GM21737 (cell line): ENCODE data around the gene ADGRV1.
"Not testable (repeated sequence)": the region's sequence is repeated elsewhere in the genome, so short reads cannot be mapped to it uniquely, and the experiment has no call there.

Experiments
- ATAC-seq: cut with Tn5 transposase; IDR thresholded peaks from one replicate; pipeline ENCODE4 v1.9.1; 2021; ENCODE audit warnings: mild to moderate bottlenecking, moderate library complexity; ENCODE audit not compliant: unreplicated experiment

Gene ADGRV1

DNA sequence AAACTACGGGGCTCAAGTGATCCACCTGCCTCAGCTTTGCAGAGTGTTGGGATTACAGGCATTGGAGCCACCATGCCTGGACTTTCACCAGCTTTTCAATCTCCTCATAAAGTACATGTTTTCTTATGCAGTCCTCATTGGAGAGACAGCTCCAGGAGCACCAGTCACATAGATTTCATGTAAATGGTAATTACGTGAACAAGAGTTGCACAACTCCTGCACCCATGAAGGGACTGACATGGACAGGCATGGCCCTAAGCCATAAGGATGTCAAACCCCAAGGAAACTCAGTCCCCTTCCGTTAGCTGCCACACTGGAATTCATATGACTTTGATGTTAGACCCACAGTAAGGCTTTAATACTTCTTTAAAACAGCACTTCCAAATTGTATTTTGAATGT, 7.6 kb upstream of the ADGRV1 start:
- no peak for ATAC-seq

DNA sequence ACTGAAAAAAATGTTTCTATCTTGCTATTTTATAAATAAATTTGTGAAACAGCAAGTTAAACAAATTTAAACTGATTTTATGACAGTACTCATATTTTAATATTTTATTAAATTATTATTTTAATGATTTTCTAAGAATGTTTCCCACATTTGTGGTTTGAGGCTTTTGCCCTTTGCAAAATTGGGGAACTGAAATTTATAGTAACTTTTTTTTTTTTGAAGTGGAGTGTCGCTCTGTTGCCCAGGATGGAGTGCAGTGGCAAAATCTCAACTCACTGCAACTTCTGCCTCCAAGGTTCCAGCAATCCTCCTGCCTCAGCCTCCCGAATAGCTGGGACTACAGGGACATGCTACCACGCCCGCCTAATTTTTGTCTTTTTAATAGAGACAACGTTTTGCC, 7.2 kb upstream of the ADGRV1 start:
- no peak for ATAC-seq

DNA sequence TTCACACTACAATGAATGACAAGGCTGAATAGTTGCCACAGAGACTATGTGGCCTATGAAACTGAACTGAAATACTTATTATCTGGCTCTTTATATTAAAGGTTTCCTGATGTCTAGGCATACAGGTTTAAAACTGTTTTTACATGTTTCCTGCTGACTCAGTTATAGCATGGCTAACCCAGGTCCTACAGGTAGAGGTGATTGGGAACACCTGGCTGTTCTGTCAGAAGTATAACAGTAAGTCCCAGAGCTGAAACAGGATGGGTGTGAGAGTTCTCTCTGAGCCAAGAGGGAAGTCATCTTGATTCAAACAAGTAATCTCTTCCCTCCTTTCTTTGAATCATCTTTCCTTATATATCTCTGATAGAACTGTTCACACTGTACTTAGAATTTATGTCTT, 4.9 kb upstream of the ADGRV1 start:
- ATAC-seq: no peak

DNA sequence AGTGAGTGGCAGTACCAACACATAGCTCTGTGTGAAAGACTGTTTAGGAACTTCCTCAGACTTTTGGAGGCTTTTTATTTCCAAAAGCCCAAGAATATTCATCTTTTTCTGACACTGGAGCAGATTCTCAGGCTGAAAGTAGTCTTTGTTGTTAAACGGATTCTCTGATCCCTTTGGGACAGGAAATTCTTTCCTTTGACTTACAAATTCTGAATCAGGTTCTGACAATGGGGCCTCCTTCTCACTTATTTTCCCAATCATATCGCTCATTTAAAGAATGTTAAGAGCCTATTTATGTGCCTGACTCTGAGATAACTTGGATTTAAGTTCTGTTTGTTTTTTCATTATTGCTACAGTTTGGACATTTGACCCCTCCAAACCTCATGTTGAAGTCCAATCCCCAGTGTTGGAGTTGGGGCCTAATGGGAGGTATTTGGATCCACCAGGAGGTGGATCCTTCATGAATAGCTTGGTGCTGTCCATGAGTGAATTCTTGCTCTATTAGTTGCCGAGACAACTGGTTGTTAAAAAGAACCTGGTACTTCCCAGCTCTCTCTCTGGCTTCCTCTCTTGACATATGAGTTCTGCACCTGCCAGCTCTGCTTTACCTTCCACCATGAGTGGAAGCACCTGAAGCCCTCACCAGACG, 4.1 kb upstream of the ADGRV1 start:
- no peak for ATAC-seq

DNA sequence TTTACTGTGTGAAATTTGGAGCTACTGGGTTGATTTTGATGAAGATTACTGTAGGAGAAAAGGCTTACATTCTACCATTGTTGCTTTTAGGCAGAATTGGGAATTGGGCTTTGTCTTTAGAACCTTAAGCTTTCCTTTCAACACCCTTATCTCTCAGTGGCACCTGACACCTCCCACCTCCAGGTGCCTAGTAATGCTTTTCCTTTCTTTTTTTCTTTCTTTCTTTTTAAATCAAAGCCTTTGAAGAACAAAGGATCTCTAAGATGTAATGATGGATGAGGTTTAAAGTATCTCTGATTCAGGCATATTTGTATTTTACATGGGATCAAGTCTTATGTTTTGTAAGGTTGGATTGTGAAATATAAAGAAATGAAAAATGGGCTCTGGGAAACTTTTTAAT, 2.9 kb upstream of the ADGRV1 start:
- ATAC-seq: no peak

DNA sequence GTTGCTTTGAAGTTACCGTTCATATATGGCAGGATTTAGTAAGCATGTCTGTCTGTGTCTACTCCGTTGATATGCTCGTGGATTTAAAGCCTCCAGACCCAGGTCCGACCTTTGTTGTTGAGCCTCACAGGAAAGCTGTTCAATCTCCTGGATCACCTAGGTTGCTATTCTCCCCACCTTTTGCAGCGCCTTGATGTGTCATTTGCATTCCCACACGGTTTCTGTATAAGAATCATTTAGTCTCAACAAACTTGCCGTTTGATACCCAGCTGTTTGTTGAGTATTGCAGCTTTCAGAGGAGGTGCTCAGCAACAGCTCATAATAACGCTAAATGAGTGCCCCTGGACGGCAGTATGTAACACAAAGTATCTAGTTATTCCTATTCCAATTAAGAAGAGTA, 1.2 kb upstream of the ADGRV1 start:
- ATAC-seq: no peak

DNA sequence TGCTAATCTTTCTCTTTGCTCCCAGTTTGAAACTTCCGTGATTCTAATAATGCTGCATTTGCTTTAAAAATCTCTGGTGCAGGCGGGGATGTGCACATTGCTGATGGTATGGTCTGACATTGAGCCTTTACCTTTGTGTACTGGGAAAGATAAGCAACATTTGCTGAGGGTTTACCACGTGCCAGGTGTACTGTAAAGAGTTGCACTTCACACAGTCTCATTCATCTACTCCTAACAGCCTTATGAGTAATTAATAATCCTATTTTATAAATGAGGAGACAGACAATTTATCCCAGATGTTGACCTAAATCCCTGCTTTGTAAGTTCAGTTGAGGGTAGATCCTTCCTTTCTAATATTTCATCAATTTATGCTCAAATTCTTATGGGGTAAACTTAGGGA, 726 bp upstream of the ADGRV1 start:
- no peak for ATAC-seq

DNA sequence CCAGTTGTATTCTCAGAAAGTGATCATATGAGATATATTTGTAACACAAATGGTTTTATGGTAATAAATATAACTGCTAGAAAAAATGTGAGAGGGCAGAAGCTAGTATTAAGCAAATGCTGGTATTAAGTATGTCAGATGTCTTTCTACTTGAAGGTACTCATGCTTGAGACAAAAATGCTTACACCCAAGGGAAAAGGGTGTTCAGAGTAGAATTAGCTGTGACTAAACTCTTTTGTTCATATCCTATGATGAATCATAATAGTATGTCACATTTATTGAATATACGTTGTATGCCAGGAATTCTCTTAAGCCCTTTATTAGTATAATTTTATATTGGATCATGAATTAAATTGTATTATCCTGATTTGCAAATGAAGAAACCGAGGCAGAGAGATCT, 2.2 kb downstream of the ADGRV1 start:
- no peak for ATAC-seq

DNA sequence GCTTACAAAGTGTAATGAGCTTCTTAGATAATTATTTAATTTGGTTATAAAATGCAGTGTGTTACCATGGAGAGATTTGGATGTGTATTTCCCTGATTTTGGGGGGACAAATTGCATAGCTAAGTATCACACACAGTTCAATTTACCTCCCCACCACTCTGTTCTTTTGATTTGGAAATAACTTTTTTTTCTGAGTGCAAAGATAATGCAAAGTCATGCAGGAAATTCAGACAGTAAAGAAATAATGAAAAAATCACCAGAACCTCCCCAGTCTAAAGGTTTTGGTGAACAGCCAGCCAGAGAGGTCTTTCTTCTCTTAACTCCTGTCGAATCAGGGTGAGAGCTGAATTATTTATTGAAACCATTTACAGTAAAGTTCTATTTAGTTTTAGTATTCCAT, 3.2 kb downstream of the ADGRV1 start:
- no peak for ATAC-seq

DNA sequence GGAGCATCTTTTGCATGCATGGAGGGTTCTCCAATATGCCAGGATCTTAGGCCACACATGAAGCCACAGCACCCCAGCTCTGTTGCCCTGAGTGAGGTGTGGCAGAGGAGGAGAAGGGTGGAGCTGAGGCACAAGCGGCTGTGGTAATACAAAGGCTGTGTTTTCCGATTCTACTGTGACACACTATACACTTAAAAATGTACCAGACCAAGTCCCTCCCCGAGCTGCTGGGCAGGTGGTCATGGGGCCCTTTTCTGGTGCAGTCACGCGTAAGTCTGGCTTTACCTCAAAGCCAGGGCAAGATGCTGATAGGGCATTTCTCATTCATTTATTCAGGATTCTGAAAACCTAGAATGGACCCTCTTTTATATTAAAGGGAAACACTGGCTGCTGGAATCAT, 3.7 kb downstream of the ADGRV1 start:
- ATAC-seq: no peak

DNA sequence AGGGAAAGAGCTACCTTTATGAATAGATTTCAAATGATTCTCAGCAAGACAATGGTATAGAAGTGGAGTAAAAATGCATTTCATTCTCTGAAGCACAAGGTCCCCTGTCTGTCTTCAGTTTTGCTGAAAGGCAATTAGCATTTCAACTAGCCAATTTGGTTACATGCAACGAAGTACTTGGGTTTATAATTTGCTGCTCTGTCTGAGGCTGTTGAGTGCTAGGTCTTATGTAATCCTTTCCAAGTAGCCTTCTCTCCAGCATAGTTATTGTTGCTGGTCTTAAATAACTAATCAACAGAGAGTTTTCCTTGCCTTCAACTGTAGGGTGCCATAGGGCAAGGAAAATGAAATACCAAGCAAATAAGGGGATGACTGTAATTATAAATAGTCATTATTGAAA, 4.5 kb downstream of the ADGRV1 start:
- ATAC-seq: no peak

DNA sequence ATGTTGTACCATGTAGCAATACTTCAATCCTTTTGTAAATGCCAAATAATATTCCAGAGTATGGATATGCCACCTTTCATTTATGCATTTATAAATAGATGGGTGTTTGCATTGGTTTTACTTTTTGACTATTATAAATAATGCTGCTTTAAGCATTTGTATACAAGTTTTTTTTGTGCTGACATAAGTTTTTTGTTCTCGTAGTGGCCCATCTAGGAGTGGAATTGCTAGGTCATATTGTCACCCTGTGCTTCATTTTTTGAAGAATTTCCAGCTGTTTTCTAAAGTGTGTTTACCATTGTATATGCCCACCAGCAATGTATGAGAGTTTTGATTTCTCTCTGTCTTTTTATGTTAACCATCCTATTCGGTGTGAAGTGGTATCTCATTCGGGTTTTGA, 6.9 kb downstream of the ADGRV1 start:
- ATAC-seq: no peak

DNA sequence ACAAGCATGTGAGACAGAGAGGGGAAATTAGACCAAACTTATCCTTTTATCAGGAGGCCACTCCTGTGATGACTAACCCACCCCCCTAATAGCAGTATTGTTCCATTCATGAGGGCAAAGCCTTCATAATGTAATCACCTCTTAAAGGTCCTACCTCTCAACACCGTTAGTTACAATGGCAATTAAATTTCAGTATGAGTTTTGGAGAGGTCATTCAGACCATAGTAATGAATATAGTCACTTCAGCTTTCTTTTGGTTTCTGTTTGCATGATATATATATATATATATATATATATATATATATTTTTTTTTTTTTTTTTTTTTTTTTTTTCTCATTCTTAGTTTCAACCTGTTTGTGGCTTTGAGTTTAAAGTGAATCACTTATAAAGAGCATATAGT, 10.5 kb downstream of the ADGRV1 start:
- ATAC-seq: no peak

DNA sequence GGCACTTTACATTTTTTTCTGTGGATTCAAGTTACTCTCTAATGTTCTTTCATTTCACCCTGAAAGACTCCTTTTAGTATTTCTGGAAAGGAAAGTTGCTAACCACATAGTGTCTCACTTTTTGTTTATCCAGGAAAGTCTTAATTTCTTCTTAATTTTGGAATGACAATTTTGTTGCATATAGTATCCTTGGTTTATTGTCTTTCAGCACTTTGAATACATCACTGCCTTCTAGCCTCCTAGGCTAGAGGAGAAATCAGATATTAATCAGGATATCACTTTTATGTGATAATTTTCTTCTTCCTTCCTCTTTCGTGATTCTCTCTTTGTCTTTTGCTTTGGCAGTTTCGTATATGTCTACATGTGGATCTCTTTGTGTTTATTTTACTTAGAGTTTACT, 11.4 kb downstream of the ADGRV1 start:
- ATAC-seq: no peak

DNA sequence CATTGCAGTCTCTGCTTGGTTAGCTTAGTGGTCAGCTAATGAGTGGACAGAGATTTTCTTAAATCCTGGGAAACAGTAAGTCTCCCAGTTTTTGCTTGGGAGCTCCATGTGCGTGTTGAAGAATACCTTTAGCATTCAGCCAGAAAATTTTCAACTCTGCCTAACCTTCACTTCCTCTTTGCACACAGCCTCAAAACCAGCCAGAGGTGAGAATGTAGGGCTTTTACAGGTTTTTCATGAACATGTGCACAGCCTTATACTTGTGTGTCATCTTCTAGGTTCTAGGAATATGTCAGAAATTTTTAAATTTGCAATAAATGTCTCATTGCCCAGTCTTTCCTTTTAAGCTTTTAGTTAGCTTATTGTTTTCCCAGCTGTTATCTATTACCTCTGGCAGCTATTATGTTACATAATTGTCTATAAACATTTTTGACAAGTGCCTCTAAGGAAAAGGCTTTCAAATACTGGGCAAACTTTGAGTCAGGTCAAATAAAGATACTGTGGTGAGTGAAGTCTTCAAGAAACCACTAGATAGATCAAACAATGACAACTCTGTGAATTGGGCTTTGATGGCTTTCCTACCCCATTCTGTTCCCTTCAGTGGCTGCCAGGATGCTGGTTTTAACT, 12.7 kb downstream of the ADGRV1 start:
- no peak for ATAC-seq

DNA sequence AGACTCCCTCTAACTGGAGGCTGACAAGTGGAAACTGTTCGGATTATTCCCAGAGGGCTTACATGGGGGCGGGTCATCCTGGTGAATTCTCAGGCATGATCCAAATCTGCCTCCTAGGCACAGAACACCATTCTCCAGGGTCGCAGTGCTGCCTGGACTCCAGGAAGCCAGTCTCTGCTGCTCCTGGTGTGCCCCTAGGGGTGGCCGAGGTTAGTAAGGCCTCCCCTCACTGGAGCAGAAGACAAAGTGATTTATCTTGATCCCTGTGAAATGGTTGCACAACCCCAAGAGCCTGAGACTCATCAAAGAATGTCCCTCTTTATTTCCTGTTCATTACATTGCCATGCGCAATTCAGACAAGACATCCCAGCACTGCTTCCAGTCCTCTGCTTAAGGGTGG, 17.1 kb downstream of the ADGRV1 start:
- ATAC-seq: no peak

DNA sequence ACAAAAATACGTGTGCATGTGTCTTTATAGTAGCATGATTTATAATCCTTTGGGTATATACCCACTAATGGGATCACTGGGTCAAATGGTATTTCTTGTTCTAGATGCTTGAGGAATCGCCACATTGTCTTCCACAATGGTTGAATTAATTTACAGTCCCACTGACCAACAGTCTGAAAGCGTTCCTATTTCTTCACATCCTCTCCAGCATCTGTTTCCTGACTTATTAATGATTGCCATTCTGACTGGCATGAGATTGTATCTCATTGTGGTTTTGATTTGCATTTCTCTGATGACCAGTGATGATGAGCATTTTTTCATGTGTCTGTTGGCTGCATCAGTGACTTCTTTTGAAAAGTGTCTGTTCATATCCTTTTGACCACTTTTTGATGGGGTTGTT, 18.0 kb downstream of the ADGRV1 start:
- ATAC-seq: not testable (repeated sequence)

DNA sequence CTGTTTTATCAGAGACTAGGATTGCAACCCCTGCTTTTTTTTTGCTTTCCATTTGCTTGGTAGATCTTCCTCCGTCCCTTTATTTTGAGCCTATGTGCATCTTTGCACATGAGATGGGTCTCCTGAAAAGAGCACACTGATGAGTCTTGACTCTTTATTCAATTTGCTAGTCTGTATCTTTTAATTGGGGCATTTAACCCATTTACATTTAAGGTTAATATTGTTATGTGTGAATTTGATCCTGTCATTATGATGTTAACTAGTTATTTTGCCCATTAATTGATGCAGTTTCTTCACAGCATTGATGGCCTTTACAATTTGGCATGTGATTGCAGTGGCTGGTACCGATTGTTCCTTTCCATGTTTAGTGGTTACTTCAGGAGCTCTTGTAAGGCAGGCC, 21.3 kb downstream of the ADGRV1 start:
- not testable (repeated sequence) for ATAC-seq

DNA sequence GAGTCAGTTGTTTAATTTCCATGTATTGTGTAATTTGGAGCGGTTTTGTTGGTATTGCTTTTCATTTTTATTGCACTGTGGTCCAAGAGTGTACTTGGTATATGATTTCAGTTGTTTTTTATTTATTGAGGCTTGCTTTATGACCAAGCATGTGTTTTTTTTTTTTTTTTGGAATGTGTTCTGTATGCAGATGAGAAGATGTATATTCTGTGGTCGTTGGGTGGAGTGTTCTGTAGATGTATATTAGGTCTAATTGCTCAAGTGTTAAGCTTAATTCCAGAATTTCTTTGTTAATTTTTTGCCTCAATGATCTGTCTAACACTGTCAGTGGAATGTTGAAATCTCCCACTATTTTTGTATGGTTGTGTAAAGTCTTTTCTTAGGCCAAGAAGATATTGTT, 23.4 kb downstream of the ADGRV1 start:
- ATAC-seq: no peak

DNA sequence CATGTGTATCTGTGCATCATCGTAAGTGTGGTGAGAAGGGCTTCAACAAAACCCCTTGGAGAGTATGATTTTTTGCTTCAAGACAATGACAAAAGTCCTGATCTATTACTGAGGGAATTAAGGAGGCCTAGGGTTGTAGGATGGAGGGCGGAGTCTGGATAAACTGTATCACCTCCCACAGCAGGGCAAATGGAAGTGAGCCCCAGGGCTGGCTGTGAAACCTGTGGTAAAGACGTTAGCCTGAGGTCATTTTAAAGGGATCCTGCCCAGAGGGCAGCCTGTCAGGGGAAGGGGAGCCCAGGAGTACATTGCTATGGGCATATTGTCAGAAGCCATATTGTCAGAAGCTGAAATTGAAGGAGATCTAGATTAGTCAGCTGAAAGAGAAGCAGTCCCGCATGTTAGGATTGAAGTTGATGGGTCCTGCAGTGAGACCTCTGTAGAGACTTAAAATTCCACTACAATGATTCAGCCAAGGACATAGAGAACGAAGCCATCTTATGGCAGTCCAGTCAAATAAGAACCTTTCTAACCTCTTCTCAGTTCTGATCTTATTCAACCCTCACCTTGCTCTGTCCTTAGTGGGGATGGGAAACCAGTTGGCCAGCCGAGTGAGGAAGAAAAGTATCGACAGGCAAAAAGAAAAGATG, 26.9 kb downstream of the ADGRV1 start:
- ATAC-seq: no peak

DNA sequence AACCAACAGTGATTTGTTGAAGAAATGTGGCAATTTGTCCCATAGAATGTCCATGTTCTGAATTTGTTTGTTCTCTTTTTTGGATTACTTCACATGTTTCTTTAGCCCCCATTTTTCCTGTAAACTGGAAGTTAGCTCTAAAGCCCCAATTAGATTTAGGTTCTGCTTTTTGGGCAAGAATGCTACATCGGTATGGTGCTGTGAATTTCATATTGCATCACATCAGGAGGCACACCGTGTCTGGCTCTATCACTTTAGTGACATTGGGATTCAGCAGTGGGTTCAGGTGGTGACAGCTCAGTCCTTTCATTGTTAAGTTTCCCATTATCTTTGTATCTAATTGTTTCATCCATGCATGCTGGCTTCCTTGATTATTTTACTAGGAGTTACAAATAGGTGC, 27.9 kb downstream of the ADGRV1 start:
- no peak for ATAC-seq

DNA sequence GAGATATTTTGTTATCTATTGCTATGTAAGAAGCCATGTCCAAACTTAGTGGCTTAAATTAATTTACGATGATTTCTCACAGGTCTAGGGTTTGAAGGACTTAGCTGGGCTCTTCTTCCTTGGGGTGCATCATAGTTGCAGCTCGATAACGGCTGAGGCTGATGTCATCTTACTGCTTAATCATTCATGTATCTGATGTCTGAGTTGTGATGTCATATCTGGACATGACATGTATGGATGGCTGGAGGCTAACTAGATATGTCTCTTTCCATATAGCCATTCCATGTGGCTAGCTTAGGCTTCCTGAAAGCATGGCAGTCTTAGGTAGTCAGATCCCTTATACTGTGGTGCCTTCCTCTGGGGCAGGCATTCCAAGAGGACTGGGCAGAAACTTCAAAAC, 31.6 kb downstream of the ADGRV1 start:
- no peak for ATAC-seq

DNA sequence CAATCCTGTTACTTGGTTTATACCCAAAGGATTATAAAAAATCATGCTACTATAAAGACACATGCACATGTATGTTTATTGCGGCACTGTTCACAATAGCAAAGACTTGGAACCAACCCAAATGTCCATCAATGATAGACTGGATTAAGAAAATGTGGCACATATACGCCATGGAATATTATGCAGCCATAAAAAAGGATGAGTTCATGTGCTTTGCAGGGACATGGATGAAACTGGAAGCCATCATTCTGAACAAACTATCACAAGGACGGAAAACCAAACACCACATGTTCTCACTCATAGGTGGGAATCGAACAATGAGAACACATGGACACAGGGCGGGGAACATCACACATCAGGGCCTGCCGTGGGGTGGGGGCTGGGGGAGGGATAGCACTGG, 34.5 kb downstream of the ADGRV1 start:
- not testable (repeated sequence) for ATAC-seq
